Measurements from ENCODE around the gene CLSTN2. TPM values are rescaled to one million over a fixed set of nuclear protein-coding genes. Genes with fewer than 3 reads are reported as not detected.

The CLSTN2 gene
- polyA plus RNA-seq, 3 donors = not detected

DNA sequence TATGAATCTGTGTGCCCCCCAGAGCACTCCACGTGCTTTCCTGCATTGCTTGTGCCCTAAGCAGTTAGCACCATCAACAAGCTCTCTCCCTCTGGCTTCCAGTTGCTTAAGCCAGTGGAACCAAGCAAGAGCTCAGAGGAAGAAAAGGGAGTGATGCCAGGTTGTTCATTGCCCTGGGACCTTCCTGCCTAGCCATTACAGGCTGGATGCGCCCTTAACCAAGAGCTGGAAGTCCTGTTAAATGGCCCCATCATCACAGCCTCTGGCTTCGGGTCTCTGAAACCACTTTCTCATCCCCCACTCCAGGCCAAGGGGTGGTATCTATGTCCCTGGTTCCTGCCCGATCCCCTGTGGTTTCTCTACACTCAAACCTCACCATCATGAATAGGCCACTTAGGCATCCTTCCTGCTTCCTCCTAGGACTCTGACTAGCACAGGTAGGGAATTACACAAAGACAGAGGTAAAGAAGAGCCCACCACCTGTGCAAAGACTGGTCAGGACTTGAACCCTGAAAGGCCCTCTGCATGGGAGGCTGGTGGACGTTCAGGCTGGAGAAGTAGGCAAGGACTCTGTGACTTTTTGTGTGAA lies 433.3 kb downstream of the CLSTN2 start:
- TF ChIP-seq, protein P1, sequence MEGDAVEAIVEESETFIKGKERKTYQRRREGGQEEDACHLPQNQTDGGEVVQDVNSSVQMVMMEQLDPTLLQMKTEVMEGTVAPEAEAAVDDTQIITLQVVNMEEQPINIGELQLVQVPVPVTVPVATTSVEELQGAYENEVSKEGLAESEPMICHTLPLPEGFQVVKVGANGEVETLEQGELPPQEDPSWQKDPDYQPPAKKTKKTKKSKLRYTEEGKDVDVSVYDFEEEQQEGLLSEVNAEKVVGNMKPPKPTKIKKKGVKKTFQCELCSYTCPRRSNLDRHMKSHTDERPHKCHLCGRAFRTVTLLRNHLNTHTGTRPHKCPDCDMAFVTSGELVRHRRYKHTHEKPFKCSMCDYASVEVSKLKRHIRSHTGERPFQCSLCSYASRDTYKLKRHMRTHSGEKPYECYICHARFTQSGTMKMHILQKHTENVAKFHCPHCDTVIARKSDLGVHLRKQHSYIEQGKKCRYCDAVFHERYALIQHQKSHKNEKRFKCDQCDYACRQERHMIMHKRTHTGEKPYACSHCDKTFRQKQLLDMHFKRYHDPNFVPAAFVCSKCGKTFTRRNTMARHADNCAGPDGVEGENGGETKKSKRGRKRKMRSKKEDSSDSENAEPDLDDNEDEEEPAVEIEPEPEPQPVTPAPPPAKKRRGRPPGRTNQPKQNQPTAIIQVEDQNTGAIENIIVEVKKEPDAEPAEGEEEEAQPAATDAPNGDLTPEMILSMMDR (IDR thresholded peaks at IDR 0.05) = no peak
- H3K4me3 Mint-ChIP-seq = no peak overlapping the region
- H3K4me1 Mint-ChIP-seq = no peaks in the 10 kb centered on the region
- Histone ChIP-seq H3K4me3 (replicated peaks in 1 of 3; ENCODE audit: low read depth in 2 of 3, low read length in 3 of 3) (no peak overlapping the region), H3K79me2 (ENCODE audit: insufficient read depth, low read length) (no peaks in the 10 kb centered on the region), H2AFZ (ENCODE audit: insufficient read depth, low read depth, low read length, poor library complexity, severe bottlenecking) (no peak overlapping the region), H3K4me2 (replicated peaks; ENCODE audit: extremely low read depth, low read length, poor library complexity, severe bottlenecking) (no peak overlapping the region), H3K27ac (ENCODE audit: low read depth in 1 of 2, low read length in 2 of 2) (no peak overlapping the region), H4K20me1 (ENCODE audit: insufficient read depth, low read length) (no peaks in the 10 kb centered on the region), H3K9me3 (replicated peaks in 1 of 2; ENCODE audit: control insufficient read depth in 1 of 2, insufficient read depth in 1 of 2, low read length in 2 of 2) (no peaks in the 10 kb centered on the region), H3K36me3 (replicated peaks in 1 of 2; ENCODE audit: control insufficient read depth in 1 of 2, insufficient read depth in 2 of 2, low read length in 2 of 2) (no peaks in the 10 kb centered on the region), H3K9ac (ENCODE audit: insufficient read depth, low read length, poor library complexity, severe bottlenecking) (no peak overlapping the region), H3K4me1 (ENCODE audit: control insufficient read depth in 1 of 2, insufficient read depth in 2 of 2, low read length in 2 of 2) (no peaks in the 10 kb centered on the region), H3K27me3 (ENCODE audit: control insufficient read depth in 2 of 2, insufficient read depth in 2 of 2, low read length in 2 of 2) (no peaks in the 10 kb centered on the region)
- intact Hi-C loops (cut with micrococcal nuclease) = no loop called here
- H3K27me3 Mint-ChIP-seq (ENCODE audit: low read depth in 3 of 3) = peaks cover 2 to 3% (median 2%) of the 10 kb centered on the region in 3 donors
- WGBS (ENCODE audit: insufficient coverage) = 83% methylated on average over 2 of the region's 5 CpGs
- H3K9me3 Mint-ChIP-seq = peaks cover 0 to 9% (median 2%) of the 10 kb centered on the region in 7 donors
- no peak overlapping the region for H3K27ac Mint-ChIP-seq
- no peak for DNase-seq
- H3K36me3 Mint-ChIP-seq = no peaks in the 10 kb centered on the region

DNA sequence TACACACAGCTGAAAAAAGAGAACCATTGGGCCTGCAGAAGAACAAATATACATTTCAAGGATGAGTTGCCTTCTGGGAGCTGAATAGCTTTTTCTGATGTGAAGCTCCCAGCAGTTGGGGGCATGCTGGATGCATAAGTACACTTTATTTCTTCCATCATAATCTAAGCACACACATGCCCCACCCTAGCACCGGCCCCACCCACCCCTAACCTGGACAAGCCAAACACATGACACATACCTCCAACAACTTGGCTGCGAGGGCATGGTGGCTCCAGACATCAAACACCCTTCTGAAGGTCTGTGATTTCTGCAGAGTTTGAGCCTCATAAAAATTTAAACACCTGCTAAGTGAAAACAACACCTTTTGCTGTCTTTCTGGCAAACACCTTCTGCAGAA lies 435.7 kb downstream of the CLSTN2 start:
- Mint-ChIP-seq H3K27me3 (ENCODE audit: low read depth in 3 of 3) (peaks cover 1 to 3% (median 3%) of the 10 kb centered on the region in 3 donors), H3K36me3 (no peaks in the 10 kb centered on the region), H3K27ac (no peak overlapping the region), H3K4me3 (no peak overlapping the region), H3K9me3 (peaks cover 0 to 6% (median 2%) of the 10 kb centered on the region in 7 donors), H3K4me1 (no peaks in the 10 kb centered on the region)
- H3K4me3 ChIP-seq (replicated peaks in 1 of 3; ENCODE audit: low read depth in 2 of 3, low read length in 3 of 3) = no peak overlapping the region
- DNase-seq = no peak
- H3K36me3 ChIP-seq (replicated peaks in 1 of 2; ENCODE audit: control insufficient read depth in 1 of 2, insufficient read depth in 2 of 2, low read length in 2 of 2) = no peaks in the 10 kb centered on the region
- H3K4me1 ChIP-seq (ENCODE audit: control insufficient read depth in 1 of 2, insufficient read depth in 2 of 2, low read length in 2 of 2) = no peaks in the 10 kb centered on the region
- H2AFZ ChIP-seq (ENCODE audit: insufficient read depth, low read depth, low read length, poor library complexity, severe bottlenecking) = no peak overlapping the region
- no peak overlapping the region for H3K9ac ChIP-seq (ENCODE audit: insufficient read depth, low read length, poor library complexity, severe bottlenecking)
- H3K79me2 ChIP-seq (ENCODE audit: insufficient read depth, low read length) = no peaks in the 10 kb centered on the region
- no peak overlapping the region for H3K27ac ChIP-seq (ENCODE audit: low read depth in 1 of 2, low read length in 2 of 2)
- 35% methylated on average over 2 of the region's 2 CpGs for WGBS (ENCODE audit: insufficient coverage)
- no peaks in the 10 kb centered on the region for H3K9me3 ChIP-seq (replicated peaks in 1 of 2; ENCODE audit: control insufficient read depth in 1 of 2, insufficient read depth in 1 of 2, low read length in 2 of 2)
- intact Hi-C loops (cut with micrococcal nuclease) = no loop called here
- TF ChIP-seq, protein P1 (IDR thresholded peaks at IDR 0.05) = no peak
- H3K4me2 ChIP-seq (replicated peaks; ENCODE audit: extremely low read depth, low read length, poor library complexity, severe bottlenecking) = no peak overlapping the region
- no peaks in the 10 kb centered on the region for H3K27me3 ChIP-seq (ENCODE audit: control insufficient read depth in 2 of 2, insufficient read depth in 2 of 2, low read length in 2 of 2)
- H4K20me1 ChIP-seq (ENCODE audit: insufficient read depth, low read length) = no peaks in the 10 kb centered on the region
